GM21825 (cell line): ENCODE results near the gene GTPBP1.

ENCODE experiments used
- ATAC-seq: cut with Tn5 transposase; IDR thresholded peaks from one replicate; pipeline ENCODE4 v1.9.1; 2021; ENCODE audit warnings: mild to moderate bottlenecking, moderate library complexity; ENCODE audit not compliant: unreplicated experiment

GTPBP1 gene

DNA sequence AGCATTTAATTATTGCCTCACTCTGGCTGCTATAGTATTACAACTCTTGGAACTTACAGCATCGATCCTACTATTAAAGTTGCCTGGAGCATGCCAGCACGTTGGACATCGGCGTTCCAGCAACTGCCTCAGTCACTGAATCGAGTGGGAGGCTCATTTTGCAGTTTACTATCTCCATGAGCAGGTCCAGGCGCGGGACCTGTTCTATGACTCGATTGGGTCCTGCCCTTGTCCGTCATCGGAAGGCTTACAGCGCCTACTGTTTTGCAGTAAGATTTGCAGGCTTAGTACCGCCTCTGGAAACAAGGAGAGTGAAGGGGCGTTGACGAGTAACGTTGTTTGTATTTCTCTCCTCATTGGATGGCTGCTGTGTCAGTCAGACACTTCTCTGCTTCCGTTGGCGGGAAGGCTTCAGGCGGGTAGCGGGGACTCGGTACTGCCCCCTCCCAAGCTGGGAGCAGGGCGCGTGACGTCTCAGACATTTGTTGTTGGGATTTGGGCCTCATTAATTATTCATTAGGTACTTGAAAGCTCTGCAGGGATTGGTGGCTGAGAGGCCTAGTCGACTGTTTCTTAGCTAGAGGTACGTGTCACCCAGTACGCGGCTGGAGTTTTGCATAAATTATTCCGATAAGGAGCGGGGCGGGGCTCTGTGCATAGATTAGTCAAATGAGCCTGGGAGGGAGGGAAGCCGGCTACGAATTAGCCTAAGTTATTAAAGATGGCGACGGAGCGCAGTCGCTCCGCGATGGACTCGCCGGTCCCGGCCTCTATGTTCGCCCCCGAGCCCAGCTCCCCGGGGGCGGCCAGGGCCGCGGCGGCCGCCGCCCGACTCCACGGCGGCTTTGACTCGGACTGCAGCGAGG lies at the start of gene GTPBP1:
TSS of gene GTPBP1 (plus strand) at position 710 of the 866 bp plus-strand sequence. CDS start at position 722, 12 bp downstream.
- ATAC-seq = peak; percentile 64

GRCh38 chr22:38656256-38657044 lies 49.3 kb upstream of the GTPBP1 start, which contains the start of the genes CBY1 and FAM227A:
TSS of gene CBY1 (plus strand) at chr22:38656638. CDS start at chr22:38668055, 11,417 bp downstream.
TSS of gene FAM227A (minus strand) at chr22:38656392. CDS start at chr22:38650168, 6,224 bp downstream.
- peak; percentile 69 for ATAC-seq

GRCh38 chr22:38657045-38657909 lies 48.5 kb upstream of the GTPBP1 start:
- ATAC-seq = peak; percentile 50

DNA sequence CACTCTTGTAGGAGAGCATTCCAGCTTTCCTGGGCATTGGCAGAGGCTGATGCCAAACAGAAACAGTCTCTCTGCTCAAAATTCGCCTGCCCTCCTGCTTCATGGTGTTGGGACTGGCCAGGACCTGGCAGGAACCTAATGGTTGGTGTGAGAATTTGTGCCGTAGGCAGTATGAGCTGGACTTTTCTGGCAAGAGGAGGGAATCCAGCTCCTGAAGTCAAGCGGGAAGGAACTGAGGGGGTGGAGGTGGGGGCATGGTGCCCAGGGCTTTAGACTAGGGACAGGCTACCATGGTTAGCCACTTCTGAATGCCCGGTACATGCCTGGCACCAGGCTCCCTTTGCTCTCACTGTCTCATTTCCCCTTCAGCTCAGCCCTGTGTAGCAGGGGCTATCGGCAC lies 30.9 kb upstream of the GTPBP1 start:
- ATAC-seq = no peak

DNA sequence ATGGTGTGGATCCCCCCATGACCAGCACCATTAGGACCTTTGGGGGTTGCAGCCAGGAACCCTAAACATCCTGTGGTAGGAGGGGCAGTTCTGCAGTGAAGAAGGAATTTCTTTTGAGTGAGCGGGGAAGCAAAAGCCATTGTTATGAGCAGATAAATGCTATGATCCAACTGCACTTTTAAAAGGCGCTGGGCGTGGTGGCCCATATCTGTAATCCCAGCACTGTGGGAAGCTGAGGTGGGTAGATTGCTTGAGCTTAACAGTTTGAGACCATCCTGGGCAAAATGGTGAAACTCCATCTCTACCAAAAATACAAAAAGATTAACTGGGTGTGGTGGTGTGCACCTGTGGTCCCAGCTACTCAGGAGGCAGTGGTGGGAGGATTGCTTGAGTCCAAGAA lies 29.9 kb upstream of the GTPBP1 start:
- ATAC-seq = no peak

GRCh38 chr22:38681582-38682335 lies 24.0 kb upstream of the GTPBP1 start, which contains the start of gene TOMM22:
TSS of gene TOMM22 (plus strand) at chr22:38681957. CDS start at chr22:38681979, 22 bp downstream.
- peak; percentile 94 for ATAC-seq

- ATAC-seq = no peak
Observed at GRCh38 chr22:38684895-38685294, 20.8 kb upstream of the GTPBP1 start.

GRCh38 chr22:38685761-38686160 lies 20.0 kb upstream of the GTPBP1 start:
- ATAC-seq = no peak

DNA sequence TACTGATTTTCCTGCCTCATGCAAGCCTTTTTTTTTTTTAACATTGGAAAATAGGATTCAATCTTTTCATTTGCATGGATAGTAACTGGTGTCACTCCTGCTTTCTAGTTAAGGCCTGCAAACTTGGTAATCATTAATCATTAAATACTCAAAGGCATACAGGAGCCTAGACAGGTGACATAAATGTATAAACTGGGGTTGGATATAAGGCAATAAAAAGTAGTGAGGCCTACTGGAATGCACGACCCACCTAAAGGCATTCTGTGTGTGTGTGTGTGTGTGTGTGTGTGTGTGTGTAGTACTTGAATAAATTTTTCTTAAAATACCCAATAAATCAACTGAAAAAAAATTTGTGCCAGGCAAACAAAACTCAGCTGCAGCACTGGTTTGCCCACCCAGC lies 16.1 kb upstream of the GTPBP1 start:
- ATAC-seq = no peak

- no peak for ATAC-seq
Observed at GRCh38 chr22:38694049-38694448, 11.7 kb upstream of the GTPBP1 start.

DNA sequence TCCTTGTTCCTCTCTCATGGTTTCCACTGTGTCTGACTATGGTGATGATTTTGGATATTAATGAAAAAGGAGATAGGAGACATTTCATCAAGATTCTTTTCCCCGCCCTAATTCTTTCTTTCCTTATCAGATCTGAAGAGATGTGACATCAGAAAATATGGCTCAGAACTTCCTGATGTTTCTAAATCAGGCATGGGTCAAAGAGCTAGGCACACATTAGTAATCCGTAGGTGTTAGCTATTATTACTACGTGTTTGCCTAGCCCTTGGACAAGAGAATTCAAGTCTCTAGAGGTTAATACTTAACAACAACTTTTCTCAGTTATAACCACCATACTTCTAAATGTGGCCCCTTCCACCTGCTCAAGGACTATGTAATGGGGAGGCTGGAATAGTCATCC lies 10.8 kb upstream of the GTPBP1 start:
- ATAC-seq = no peak

GRCh38 chr22:38696606-38697424 lies 8.9 kb upstream of the GTPBP1 start:
- ATAC-seq = no peak

GRCh38 chr22:38697425-38698089 lies 8.2 kb upstream of the GTPBP1 start:
- no peak for ATAC-seq

GRCh38 chr22:38698407-38699094 lies 7.2 kb upstream of the GTPBP1 start:
- ATAC-seq = no peak

DNA sequence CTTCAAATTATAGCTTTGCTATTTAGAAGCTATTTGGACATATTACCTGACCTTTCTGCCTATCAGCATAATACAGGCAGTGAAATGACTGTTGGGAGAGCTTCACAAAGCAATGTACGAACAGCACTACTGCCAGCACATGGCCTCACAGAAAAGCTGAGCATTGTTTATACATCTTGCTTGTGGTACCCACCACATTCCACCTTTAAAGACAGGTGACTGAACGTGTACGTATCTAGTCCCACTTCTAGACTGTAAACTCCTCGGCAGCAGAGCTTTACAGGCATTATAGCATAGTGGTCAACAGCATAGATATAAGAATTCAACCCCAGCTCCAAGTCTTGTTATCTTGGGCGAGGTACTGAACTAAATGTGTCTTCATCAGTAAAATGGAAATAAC lies 6.6 kb upstream of the GTPBP1 start:
- no peak for ATAC-seq

DNA sequence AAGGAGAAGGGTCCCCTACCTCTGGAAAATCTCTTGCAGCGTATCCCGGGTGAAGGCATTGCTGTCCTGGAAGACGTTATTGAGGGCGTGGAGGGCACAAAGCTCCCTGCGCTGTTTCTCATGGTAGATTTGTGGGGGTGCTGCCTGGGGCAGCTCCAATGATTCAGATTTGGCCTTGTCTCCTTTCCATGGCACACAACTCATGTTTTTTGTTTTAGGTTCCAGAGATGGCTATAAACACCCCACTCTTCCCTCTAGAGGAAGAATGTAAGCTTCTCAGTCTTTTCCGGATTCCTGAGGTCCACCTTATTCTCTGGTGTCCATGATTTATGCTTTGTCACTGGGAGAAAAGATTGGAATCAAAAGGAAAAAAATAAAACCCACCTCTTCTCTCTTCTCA lies 6.0 kb upstream of the GTPBP1 start:
- ATAC-seq = no peak

DNA sequence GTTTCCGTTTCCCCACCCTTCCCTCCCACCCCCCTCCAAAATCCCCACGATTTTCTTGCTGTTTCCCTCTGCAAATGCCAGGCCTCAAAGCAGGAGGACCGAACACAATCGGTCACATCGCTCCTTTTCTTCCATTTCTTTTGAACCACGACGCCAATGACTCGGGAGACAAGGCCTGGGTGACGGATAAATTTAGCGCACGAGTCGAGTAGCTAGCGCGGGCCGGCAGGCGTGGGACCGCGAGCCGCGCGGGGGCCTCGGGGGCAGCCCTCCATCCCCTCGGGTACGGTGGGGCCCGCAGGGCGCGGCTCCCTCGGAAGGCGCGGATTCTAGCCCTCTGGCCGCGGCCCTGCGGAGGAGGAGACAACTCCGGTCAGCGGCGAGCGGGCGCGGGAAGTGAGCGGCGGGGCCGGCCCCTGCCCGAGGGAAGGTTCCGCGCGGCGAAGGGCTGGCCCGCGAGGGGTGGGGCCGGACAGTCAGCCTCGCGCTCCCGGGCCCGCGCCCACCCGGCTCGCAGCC lies 5.4 kb upstream of the GTPBP1 start:
- ATAC-seq = peak; percentile 19
